ENCODE data around the gene PAX2. TPM values are rescaled to one million over a fixed set of nuclear protein-coding genes. Genes with fewer than 3 reads are reported as not detected.
"Not testable (repeated sequence)": the region's sequence is repeated elsewhere in the genome, so short reads cannot be mapped to it uniquely, and the experiment has no call there.

Gene PAX2
- total RNA-seq, 1 experiment from 2014 or later = not detected

GRCh38 chr10:100697631-100698030 is 47.8 kb upstream of the PAX2 start:
- Histone ChIP-seq H3K4me1 (ENCODE audit: insufficient read depth, low read length, poor library complexity, severe bottlenecking) (no peaks in the 10 kb centered on the region), H3K4me3 (ENCODE audit: low read depth, low read length, poor library complexity, severe bottlenecking) (no peak overlapping the region), H3K27ac (ENCODE audit: low read depth, low read length, poor library complexity, severe bottlenecking) (no peak overlapping the region), H3K27me3 (replicated peaks; ENCODE audit: insufficient read depth, low read depth, low read length, poor library complexity) (peaks cover 10% of the 10 kb centered on the region), H3K36me3 (ENCODE audit: insufficient read depth, low read length, poor library complexity, severe bottlenecking) (no peaks in the 10 kb centered on the region), H3K9me3 (ENCODE audit: low read depth, low read length, poor library complexity, severe bottlenecking) (no peaks in the 10 kb centered on the region)
- ChIA-PET CTCF (no interaction called here), POLR2A (ENCODE audit: low non-redundant PET) (no interaction called here)
- intact Hi-C loops (cut with micrococcal nuclease; ENCODE audit: unreplicated experiment) = no loop called here
- DNase-seq (ENCODE audit: low spot score) = no peak
- no TSS peak for BruUV-seq (replicated peaks)
- no peak for TF ChIP-seq EZH2 (IDR thresholded peaks at IDR 0.05; ENCODE audit: borderline replicate concordance, low read depth, low read length, poor library complexity, severe bottlenecking)

GRCh38 chr10:100701704-100702103 is 43.7 kb upstream of the PAX2 start:
- H3K27ac ChIP-seq (ENCODE audit: low read depth, low read length, poor library complexity, severe bottlenecking); POLR2A ChIA-PET (ENCODE audit: low non-redundant PET); H3K9me3 ChIP-seq (ENCODE audit: low read depth, low read length, poor library complexity, severe bottlenecking); CTCF ChIA-PET; intact Hi-C loops (cut with micrococcal nuclease; ENCODE audit: unreplicated experiment); H3K36me3 ChIP-seq (ENCODE audit: insufficient read depth, low read length, poor library complexity, severe bottlenecking); BruUV-seq (replicated peaks); H3K4me1 ChIP-seq (ENCODE audit: insufficient read depth, low read length, poor library complexity, severe bottlenecking); DNase-seq (ENCODE audit: low spot score); H3K4me3 ChIP-seq (ENCODE audit: low read depth, low read length, poor library complexity, severe bottlenecking): not testable (repeated sequence)
- peaks cover 17% of the 10 kb centered on the region for H3K27me3 ChIP-seq (replicated peaks; ENCODE audit: insufficient read depth, low read depth, low read length, poor library complexity)

DNA sequence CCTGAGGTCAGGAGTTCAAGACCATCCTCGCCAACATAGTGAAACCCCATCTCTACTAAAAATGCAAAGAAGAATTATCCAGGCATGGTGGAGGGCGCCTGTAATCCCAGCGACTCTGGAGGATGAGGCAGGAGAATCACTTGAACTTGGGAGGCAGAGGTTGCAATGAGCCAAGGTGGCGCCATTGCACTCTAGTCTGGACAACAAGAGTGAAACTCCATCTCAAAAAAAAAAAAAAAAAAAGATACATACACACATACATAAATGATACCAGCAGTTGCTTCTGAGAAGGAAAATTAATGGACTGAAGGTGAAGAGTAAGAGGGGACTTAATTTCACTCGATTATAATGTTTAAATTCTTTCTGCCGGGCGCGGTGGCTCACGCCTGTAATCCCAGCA is 40.2 kb upstream of the PAX2 start:
- Histone ChIP-seq H3K36me3 (ENCODE audit: insufficient read depth, low read length, poor library complexity, severe bottlenecking) (no peaks in the 10 kb centered on the region), H3K4me3 (ENCODE audit: low read depth, low read length, poor library complexity, severe bottlenecking) (no peak overlapping the region), H3K9me3 (ENCODE audit: low read depth, low read length, poor library complexity, severe bottlenecking) (no peaks in the 10 kb centered on the region), H3K27ac (ENCODE audit: low read depth, low read length, poor library complexity, severe bottlenecking) (no peak overlapping the region), H3K4me1 (ENCODE audit: insufficient read depth, low read length, poor library complexity, severe bottlenecking) (no peaks in the 10 kb centered on the region), H3K27me3 (replicated peaks; ENCODE audit: insufficient read depth, low read depth, low read length, poor library complexity) (peaks cover 25% of the 10 kb centered on the region)
- no peak for TF ChIP-seq EZH2 (IDR thresholded peaks at IDR 0.05; ENCODE audit: borderline replicate concordance, low read depth, low read length, poor library complexity, severe bottlenecking)
- TF ChIP-seq, protein P1, sequence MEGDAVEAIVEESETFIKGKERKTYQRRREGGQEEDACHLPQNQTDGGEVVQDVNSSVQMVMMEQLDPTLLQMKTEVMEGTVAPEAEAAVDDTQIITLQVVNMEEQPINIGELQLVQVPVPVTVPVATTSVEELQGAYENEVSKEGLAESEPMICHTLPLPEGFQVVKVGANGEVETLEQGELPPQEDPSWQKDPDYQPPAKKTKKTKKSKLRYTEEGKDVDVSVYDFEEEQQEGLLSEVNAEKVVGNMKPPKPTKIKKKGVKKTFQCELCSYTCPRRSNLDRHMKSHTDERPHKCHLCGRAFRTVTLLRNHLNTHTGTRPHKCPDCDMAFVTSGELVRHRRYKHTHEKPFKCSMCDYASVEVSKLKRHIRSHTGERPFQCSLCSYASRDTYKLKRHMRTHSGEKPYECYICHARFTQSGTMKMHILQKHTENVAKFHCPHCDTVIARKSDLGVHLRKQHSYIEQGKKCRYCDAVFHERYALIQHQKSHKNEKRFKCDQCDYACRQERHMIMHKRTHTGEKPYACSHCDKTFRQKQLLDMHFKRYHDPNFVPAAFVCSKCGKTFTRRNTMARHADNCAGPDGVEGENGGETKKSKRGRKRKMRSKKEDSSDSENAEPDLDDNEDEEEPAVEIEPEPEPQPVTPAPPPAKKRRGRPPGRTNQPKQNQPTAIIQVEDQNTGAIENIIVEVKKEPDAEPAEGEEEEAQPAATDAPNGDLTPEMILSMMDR (conservative IDR thresholded peaks at IDR 0.05; ENCODE audit: low read depth, low read length) = no peak
- BruUV-seq (replicated peaks) = no TSS peak
- ChIA-PET CTCF (no interaction called here), POLR2A (ENCODE audit: low non-redundant PET) (no interaction called here)
- intact Hi-C loops (cut with micrococcal nuclease; ENCODE audit: unreplicated experiment) = no loop called here
- DNase-seq (ENCODE audit: low spot score) = no peak

GRCh38 chr10:100707261-100707848 is 38.0 kb upstream of the PAX2 start:
- TF ChIP-seq, protein P1 (conservative IDR thresholded peaks at IDR 0.05; ENCODE audit: low read depth, low read length) = no peak
- TF ChIP-seq EZH2 (IDR thresholded peaks at IDR 0.05; ENCODE audit: borderline replicate concordance, low read depth, low read length, poor library complexity, severe bottlenecking) = no peak
- Histone ChIP-seq H3K4me3 (ENCODE audit: low read depth, low read length, poor library complexity, severe bottlenecking) (no peak overlapping the region), H3K27me3 (replicated peaks; ENCODE audit: insufficient read depth, low read depth, low read length, poor library complexity) (peaks cover 45% of the 10 kb centered on the region), H3K27ac (ENCODE audit: low read depth, low read length, poor library complexity, severe bottlenecking) (no peak overlapping the region), H3K4me1 (ENCODE audit: insufficient read depth, low read length, poor library complexity, severe bottlenecking) (no peaks in the 10 kb centered on the region), H3K9me3 (ENCODE audit: low read depth, low read length, poor library complexity, severe bottlenecking) (no peaks in the 10 kb centered on the region), H3K36me3 (ENCODE audit: insufficient read depth, low read length, poor library complexity, severe bottlenecking) (no peaks in the 10 kb centered on the region)
- DNase-seq (ENCODE audit: low spot score) = no peak
- intact Hi-C loops (cut with micrococcal nuclease; ENCODE audit: unreplicated experiment) = no loop called here
- BruUV-seq (replicated peaks) = no TSS peak
- ChIA-PET CTCF (no interaction called here), POLR2A (ENCODE audit: low non-redundant PET) (no interaction called here)
